HG02970 (cell line): ENCODE results near the gene EN2.

Source experiments
- ATAC-seq: cut with Tn5 transposase; IDR thresholded peaks from one replicate; pipeline ENCODE4 v1.9.1; 2021; ENCODE audit warnings: mild to moderate bottlenecking, moderate library complexity, moderate number of reproducible peaks; ENCODE audit not compliant: unreplicated experiment, low FRiP score

The EN2 gene

DNA sequence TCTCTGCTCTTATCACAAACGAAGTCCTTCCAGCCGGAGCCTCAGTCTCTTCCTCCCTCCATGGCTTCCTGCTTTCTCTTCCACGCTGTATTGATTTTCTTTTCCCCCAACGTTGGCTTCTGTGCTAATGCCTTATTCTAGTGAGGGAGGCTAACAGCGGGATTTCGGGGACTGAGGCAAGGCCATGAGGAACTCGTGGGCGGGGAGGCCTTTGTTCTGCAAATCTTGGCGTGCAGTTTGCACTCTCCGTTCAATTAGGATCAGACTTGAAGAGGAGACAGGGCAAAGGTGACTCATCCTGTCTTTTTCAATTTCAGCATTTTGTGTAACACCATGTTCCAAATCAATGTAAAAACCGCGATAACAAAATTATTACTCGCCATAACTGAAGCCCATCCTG is 25.3 kb downstream of the EN2 start:
- ATAC-seq = no peak

- ATAC-seq = no peak
Measured at GRCh38 chr7:155483868-155484325, 26.0 kb downstream of the EN2 start.

DNA sequence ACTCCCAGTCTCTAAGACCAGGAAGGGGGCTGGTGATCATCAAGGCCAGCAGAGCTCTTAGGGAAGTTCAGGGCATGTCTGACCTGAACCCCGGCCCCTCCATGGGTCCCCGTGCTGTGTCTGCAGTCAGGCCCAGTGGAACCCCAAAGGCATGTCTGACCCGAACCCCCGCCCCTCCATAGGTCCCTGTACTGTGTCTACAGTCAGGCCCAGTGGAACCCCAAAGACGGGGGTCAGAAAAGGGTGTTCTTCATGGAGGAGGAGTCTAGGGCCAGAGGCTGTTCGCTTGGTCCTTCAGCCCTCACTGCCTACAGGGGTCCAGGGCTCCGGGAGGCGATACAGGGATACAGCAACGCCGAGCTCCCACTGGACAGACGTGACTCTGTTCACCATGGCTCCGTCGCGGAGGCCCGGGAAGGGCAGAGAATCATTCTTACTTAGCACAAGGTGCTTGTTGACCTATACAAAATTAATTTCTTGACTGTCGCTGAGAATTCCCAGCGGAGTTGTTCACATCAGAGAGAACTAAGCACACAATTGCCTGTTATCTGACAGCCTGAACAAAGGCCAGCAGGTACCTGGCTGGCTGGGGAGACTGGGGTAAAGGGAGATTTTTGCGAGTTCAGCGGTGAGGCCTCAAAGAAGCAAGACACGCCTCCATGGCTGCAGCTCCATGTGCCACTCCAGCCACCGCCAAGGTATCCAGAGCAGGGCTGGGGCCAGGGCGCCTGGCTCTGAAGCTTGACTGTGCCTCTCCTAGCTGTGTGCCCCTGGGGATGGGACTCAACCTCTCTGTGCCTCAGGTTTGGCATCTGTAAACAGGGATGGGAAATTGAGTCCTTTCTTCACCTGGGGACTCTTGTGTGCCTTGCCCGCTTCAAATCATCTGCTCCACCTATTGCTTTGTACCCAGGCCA is 26.8 kb downstream of the EN2 start:
- ATAC-seq = no peak

DNA sequence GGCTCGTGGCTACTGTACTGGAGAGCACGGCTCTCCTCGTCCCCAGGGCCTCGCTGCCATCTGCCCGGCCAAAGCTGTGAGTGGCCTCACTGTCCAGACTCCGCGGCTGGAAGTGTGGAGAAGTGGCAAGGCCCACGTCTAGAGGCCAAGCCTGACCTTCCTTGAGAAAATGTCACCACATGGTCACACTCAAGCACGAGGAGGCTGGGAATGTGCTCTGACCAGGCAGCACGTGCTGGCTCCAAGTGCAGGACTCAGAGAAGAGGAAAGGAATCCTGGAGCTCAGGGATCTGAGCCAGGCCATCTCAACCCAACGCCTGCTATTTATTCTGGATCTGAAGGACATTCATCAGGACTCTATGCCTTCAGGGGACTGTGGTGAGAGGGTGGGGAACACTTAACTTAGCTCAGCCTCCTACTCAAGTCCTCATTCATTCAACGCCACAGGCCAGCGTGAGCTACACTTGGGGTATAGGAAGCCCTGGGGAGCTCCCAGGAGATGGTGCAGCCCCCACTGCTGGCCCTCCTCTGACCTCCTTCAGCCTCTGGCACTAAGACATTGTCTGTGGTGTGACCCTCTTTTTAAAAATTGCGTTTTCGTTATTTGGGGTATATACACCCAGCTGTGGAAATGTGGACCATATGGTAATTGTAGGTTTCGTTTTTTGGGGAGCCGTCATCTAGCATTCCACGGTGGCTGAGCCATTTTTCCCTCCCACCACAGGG is 29.0 kb downstream of the EN2 start:
- ATAC-seq = no peak

GRCh38 chr7:155487509-155488482 is 29.9 kb downstream of the EN2 start:
- no peak for ATAC-seq

GRCh38 chr7:155488483-155489127 is 30.7 kb downstream of the EN2 start:
- ATAC-seq = no peak

DNA sequence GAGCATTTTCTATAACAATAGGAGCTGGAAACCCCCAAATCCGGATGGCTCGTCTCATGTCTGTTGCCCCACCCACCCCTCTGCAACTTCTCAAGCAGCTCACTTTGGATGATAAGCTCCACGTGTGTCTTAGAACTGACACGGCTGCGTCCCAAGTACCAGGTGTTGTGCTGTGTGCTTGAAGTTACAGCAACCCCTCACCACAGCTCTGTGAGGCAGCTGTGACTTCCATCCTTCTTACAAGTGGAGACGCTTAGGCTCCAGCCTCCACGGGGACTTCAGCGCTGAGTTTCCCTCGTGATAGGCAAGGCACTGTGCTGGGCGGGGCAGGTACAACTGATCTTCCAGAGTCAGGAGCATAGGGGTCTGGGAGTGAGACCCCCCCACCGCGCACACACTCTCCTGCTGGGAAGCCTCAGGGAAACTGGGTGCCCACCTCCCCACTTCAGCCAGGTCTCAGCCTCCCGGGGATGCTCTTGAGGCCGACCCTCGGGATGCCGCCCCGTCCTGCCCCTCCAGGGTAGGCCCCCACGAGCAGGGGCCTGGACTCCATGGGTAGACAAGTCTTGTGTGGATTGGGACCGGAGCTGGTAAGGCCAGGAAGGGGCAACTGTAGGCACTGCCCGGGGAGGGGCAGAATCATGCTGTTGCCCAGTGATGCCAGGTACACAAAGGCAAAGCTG is 31.4 kb downstream of the EN2 start:
- no peak for ATAC-seq

DNA sequence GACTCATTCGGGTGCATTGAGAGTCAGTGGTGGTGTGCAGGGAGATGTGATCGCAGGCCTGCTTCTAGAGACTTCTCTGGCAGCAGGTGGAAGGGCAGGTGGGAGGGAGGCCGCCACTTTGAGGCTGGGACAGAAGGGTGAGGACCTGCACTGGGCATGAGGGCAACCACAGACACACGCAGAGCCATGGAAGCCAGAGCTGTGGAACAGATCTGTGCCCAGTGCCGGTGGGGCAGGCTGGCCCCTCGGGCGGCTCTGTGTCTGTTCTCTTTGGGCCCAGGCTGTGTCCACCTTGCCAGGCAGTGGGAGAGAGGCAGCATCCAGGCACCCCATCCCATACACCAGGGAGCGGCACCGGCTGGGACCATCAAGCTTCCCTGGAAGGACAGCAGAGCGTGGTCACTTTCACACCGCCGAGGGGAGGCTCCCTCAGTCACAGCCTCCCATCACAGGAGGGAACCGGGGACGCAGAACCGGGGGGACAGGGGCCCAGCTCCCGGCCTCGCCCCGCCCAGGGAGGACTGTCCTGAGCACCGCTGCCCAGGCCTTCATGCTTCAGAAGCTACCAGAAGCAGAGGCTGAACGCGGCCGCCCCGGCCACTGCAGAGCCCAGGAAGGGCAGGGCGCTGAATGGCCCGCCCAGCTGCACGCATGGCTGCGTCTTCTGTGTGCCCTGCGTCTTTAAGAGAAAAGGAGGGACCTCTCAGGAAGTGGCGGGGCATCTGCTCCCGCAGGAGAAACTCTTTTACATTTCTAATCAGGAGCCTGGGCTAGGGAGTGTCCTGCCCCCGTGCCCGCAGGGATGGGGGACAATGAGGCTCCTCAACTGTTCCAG is 32.1 kb downstream of the EN2 start:
- ATAC-seq = peak; percentile 9

DNA sequence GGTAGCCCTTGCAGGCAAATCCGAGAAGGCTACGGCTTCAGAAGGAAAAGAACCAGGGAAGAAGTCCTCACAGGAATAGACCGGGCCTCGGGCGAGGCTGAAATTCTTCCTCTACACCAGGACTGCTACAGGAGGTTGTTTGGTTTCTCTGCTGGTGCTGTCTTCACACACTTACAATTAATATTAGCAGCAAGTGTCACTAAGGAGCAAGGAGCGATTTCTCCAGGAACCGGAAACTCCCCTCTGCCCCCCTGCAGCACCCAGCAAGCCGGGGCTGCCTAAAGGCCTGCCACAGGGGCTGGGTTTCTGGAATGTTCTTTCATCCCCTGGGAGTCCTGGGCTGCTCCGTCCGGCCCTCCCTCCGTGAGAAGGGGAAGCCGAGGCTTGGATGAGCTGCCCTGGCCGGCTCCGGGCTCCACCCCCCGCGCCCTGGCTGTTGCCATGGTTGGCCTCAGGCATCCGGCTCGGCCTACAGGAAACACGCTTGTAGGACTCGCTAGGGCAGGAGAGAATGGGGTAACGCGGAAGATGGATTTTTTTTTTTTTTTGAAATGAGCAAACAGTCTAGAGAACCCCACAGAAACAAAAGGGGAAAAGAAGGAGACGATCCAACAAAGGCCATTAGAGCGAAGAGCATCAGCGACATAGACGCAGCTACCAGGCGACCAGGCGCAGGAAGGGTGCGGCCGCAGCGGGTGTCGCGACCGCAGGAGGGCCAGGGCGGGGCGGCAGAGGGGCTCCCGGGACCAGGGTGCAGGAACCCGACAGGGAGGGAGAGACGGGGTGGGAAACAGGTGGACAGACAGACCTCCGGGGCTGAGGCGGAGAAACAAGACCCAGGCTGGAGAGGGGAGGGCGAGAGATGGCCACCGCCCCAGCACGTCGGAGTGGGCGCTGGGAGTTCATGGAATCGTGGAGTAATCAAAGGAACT is 33.0 kb downstream of the EN2 start:
- peak; percentile 81 for ATAC-seq

GRCh38 chr7:155491812-155492211 is 33.9 kb downstream of the EN2 start:
- no peak for ATAC-seq

DNA sequence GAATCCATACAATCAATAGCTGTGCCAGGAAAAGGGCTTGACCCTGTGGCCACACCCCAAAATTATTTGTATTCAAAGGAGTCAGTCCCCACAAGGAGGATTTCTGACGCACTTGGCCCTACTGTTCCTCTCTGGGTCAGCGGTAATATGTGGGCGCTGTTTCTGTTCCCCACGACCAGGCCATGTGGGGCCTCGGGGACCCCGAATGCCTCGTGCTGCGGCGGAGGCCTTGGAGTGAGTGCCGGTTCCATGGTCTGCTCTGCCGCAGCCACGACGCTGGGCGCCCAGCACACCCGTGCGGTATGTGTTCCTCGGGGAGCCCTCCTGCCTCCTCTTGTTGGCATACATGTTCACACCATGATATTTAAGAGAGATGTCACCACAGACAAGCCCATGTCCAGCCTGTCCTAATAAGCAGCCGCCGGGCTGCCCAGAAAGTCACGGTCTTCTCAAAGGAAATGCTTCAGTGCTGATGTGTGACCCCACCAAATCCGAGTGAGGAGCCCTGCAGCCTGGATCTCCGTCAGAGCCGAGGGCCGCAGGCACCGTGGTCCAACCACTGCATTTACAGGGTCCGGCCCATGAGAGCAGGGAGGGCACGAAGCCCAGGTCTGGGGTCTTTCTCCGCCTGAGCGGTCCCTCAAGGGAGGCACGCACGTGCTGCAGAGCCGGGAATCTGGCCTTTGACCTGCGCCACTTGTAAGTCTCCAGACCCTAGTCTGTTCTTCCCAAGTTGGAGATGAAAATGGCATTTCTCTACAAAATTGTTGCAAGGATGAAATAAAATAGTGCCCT is 36.0 kb downstream of the EN2 start:
- no peak for ATAC-seq

DNA sequence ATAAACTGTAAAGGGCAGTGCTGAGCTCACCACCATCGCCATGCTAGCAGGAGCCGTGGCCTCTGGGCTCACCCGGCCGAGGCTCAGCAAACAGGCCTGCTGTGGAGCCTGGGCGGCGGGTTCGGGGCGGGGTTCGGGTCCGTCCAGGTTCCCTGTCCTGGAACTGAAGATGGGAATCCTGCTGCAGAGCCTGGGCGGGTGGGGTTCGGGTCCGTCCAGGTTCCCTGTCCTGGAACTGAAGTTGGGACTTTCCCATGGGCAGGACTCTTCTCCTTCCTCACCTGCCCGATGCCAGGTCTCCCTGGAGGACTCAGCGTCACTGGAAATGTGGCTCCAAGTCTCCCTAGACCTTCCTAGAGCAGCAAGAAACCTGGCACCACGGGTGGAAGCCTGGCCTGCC is 36.6 kb downstream of the EN2 start:
- ATAC-seq = no peak

DNA sequence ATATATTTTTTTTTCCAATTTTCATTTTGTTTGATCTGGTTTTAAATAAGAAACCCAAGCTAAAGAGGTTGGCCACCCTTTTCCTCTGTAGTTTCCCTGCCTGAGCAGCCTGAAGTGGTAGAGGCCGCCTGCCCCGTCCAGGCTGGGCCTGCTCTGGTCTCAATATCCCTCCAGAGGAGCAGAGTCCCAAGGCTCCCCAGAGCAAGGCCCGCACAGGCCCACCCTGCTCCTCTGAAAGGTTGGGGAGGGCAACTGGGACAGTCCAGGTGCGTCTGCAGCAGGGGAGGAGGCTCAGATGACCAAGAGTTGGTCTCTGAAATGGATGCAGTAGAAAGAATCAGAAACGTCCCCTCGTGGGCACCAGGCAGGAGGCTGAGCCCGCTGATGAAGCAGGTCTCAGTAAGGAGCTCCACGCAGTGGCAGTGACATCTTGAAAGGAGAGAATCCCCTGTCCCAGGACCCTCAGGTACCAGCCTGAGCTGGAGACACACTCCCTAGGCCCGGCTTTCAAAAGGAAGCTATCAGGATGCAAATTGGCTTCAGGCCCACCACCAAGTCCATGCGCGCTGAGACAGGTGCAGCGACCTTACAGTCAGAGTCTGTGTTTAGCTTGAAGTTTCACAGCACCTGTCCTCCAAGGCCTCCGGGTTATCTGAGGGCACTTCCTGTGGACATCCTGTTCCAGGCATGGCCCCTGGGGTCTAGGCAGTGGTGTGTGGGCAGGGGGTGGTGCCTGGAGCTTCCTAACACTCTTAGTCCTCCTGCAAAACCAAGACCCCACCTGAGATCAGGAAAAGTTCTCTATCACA is 37.7 kb downstream of the EN2 start:
- no peak for ATAC-seq

GRCh38 chr7:155496267-155497005 is 38.5 kb downstream of the EN2 start:
- ATAC-seq = no peak
